Endometrial microvascular endothelial cells (primary cell): ENCODE data around the gene FAF1. TPM values are rescaled to one million over a fixed set of nuclear protein-coding genes. Genes with fewer than 3 reads are reported as not detected.
"Not testable (repeated sequence)": the region's sequence is repeated elsewhere in the genome, so short reads cannot be mapped to it uniquely, and the experiment has no call there.

Experiments
- in situ Hi-C: cut with HindIII; loops from 2 replicates; pipeline ENCODE4 v1.10.0; 2017; ENCODE audit warnings: low sequenced_read_pairs, low pct_unique_long_range_greater_than_20kb; ENCODE audit errors: inconsistent ontology term
- total RNA-seq: library from RNA; depleted of rRNA; stranded (reverse); fragments of >200 nt; gene quantifications from one replicate; pipeline ENCODE4 v1.2.3, GENCODE V29; 2015; ENCODE audit errors: inconsistent ontology term

The FAF1 gene
- 72.0 TPM for total RNA-seq

GRCh38 chr1:50959913-50960844 is at the start of gene FAF1:
TSS of gene FAF1 (minus strand) at chr1:50960267. CDS start at chr1:50959811, 456 bp downstream.
- in situ Hi-C loops: no loop called here

GRCh38 chr1:51009381-51009780 is 49.3 kb upstream of the FAF1 start:
- in situ Hi-C loops: no loop called here

- in situ Hi-C loops: not testable (repeated sequence)
Observed at GRCh38 chr1:51005549-51005948, 45.5 kb upstream of the FAF1 start.

DNA sequence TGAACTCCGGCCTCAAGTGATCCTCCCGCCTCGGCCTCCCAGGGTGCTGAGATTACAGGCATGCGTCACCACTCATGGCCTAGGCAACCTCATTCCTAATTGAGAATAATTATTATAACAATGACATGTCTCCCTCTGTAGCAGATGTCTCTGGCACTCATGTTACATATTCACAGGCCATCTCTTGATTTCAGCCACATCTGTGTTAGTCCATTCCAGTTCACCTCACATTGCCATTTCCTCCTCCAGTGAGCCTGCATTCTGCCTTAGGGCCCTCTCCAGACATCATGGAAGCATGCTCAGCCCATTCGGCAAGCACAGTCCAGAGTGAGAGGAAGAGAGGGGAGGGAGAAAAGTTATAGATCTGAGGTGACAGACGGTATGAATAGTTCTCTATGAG is 42.4 kb upstream of the FAF1 start:
- in situ Hi-C loops: no loop called here

DNA sequence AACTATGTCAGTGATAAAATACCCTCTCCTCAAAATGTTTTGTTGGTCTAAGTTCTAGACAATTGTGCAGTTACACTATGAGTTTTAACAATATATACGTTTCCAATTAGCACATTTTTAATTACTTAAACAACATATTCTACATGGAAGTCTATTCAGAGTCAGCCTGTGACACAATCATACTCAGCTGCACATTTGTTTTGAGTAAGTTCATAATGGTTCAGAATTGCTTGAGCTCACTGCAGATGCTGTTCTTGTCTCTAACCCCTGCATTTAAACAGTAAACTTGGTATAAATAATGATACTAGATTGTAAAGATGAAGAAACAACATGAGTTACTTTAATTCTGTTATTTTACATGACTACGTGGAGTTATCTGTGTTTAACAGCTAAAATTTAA is 40.6 kb upstream of the FAF1 start:
- in situ Hi-C loops: no loop called here

DNA sequence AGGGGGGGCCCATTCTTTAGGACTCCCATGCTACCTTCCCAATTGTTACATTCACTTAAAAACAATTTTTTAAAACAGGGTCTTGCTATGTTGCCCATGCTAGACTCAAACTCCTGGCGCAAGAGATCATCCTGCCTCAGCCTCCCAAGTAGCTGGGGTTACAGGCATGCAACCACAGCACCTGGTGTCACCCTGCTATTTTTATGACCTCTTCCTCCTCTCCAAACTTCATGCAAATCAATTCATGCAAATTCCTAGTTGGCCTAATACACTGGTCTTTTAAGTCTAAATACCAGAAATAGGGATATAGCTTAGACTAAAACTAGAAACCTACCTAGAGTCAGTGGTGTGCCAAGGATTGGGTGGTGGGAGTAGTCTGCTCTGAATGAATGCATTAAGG is 40.1 kb upstream of the FAF1 start:
- in situ Hi-C loops: no loop called here

GRCh38 chr1:50999375-50999774 is 39.3 kb upstream of the FAF1 start:
- in situ Hi-C loops: not testable (repeated sequence)

DNA sequence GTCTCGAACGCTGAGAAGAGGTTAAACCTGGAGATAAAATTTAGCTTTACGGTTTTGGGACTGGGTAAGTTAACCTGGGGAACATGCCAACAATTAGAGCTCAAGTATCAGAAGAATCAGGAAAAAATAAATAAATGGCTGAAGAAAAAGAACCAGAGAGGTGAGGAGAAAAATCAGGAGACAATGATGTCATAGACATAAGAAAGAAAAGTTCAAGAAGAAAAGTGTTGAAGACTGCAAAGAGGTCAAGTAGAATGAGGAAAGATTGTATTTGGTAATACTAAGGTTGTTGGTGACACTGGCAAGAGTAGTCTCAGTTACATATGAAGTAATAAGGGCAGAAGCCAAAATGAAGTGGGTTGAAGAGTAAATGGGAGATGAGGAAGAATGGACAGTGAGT is 36.0 kb upstream of the FAF1 start:
- in situ Hi-C loops: no loop called here

DNA sequence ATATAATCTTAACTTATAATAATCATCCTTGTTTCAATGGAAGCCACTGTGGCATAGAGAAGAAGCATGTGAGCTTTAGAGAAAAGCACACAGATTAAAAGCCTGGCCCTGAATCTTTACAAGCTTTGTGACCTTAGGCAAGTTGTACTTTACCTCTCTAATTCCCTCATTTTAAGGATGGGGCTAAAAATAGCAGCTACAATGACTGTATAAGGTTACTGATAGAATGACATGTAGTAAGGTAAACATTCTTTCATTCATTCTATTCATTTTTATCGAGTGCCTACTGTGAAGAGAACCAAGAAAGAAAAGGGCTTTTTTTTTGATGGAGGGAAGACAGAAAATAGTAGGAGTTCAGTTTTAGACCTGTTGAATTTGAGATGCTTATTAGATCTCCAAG is 35.6 kb upstream of the FAF1 start:
- in situ Hi-C loops: no loop called here

GRCh38 chr1:50994997-50995396 is 34.9 kb upstream of the FAF1 start:
- in situ Hi-C loops: no loop called here

GRCh38 chr1:50993645-50994044 is 33.6 kb upstream of the FAF1 start:
- in situ Hi-C loops: no loop called here

DNA sequence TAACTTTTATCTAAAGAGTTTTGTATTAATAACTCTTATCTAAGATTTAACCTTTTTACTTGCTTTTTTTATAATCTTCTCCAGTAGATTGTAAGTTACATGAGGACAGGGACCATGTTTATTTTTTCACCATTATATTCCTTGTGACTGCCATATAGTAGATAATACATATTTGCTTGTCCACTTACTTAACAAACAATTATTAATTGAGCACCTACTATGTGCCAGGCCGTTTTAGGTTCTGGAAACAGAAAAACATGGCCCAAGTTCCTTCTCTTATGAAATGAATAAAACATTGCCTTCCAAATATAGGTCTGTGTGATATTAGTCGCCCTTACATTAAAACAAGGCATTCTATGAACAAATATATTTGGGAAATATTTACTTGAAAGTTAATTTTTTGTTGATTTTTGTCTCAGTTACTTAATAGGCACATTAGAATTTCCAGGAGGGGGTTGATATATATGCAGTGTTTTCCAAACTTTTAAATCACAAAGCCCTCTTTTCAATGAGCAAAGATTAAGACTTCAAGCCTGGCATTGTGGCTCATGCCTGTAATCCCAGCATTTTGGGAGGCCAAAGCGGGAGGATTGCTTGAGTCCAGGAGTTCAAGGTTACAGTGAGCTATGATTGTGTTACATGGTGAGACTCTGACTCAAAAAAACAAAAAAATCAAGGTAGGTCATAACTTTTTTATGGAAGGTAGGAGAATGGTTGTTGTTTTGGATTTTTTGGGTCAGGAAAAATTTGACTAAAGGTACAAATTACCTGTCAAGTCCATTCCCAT is 32.7 kb upstream of the FAF1 start:
- in situ Hi-C loops: no loop called here

GRCh38 chr1:50989694-50990093 is 29.6 kb upstream of the FAF1 start:
- in situ Hi-C loops: no loop called here

DNA sequence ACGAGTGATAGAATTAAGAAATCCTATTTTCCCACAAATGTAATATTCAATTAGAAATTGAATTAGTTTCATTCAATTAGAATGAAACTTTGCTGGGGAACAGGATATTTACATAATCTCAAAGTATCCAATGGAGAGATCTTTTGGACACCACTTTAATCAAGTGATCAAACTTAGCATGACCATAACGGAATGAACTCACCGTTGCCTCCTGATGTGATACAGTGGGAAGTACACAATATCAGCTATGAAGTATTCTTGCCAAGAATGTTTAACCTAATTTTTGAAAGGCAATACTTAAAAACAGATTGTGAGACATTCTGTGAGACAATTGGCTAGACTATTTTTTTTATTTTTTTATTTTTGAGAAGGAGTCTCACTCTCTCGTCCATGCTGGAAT is 26.6 kb upstream of the FAF1 start:
- in situ Hi-C loops: no loop called here

DNA sequence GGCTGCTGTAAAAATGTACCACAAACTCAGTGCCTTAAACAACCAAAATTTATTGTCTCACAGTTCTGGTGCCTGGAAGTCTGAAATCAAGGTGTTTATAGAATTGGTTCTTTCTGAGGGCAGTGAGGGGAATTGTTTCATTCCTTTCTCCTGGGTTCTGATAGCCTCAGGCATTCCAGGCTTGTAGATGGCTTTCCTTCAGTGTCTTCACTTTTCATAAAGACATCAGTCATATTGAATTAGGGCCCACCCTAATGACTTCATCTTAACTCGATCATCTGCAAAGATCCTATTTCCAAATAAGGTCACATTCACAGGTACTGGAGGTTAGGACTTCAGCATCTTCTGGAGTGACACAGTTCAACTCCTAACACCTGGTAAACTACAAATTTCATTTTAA is 25.0 kb upstream of the FAF1 start:
- in situ Hi-C loops: no loop called here

DNA sequence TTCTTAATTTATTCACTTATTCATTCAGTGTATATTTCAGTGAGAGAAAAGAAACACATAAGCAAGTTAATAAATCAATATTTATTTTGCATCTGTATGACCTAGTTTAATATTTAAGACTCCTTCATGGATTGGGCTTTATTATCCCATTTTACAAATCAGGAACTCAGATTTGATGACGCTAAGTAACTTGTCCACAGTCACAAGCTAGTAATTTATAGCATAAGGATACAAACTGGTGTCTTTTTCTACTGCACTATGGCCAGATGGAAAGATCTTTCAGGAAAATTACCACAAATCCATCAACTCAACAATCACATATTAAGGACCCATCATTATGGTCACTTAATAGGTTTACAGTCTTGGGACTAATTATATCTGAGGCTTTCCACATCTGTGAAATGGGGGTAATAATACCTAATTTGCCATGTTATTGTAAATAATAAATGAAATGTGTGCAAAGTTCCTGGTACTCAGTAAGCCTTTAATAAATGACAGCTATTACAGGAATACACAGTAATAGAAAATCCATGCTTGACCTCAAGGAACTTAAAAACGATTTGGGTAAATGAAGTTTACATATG is 23.2 kb upstream of the FAF1 start:
- in situ Hi-C loops: no loop called here

DNA sequence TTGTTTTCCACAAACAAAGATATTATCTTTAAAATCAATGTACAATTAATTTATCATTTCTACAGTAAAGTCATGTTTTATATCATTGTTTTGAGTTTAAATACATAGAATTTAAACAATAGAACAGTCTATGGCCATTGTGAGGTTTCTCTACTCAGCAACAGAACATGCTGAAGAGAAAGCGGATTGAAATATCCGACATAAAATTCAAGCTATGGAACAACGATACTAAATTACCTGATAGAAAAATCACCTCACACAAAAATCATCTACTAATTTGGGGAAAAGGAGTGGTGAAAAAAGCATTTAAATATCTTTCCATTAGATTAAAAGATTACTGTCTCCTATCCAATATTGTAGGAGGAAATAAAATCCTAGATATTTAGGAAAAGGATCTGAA is 22.5 kb upstream of the FAF1 start:
- in situ Hi-C loops: no loop called here

- in situ Hi-C loops: no loop called here
Observed at GRCh38 chr1:50981741-50982140, 21.7 kb upstream of the FAF1 start.

DNA sequence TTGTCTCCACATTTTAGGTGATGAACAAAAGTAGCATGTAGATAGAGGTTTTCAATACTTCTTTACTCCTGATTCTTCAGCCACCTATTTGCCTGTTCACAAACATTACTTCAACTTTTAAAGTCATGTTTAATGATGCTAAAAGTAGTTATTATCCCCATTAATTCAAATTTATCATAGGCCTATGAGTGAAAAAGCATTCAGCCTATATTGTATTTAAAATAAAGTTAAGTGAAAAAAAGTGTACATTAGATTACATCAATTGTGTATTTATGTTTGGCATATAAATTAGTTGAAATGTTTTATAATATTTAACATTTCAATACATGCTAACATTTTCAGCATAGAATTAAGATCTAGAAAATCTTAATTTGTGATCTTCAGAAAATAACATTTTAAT is 20.4 kb upstream of the FAF1 start:
- in situ Hi-C loops: no loop called here

GRCh38 chr1:50979937-50980336 is 19.9 kb upstream of the FAF1 start:
- in situ Hi-C loops: no loop called here
